Gastrocnemius medialis (tissue), 4 donors: ENCODE results near the gene RNF214. TPM values are rescaled to one million over a fixed set of nuclear protein-coding genes. Genes with fewer than 3 reads are reported as not detected.
"Not testable (repeated sequence)": the region's sequence is repeated elsewhere in the genome, so short reads cannot be mapped to it uniquely, and the experiment has no call there.

ENCODE experiments used
- ATAC-seq, 2 donors: fragments of 150-250 bp; one replicate each; pipeline ENCODE4 v1.9.1; 2016
- DNase-seq, 2 donors: peaks; one replicate each; pipeline ENCODE4 v3.0.0-alpha.2; 2019
- H3K27ac ChIP-seq, 4 donors: fragments of 200-600 bp; sonication (generic); 1 replicate in 1 of 4; 2 replicates in 3 of 4; pipeline ENCODE4 v1.5.1; 2016 to 2018; ENCODE audit warnings: mild to moderate bottlenecking in 2 of 4, moderate library complexity in 1 of 4
- H3K27me3 ChIP-seq, 3 donors: fragments of 200-600 bp; sonication (generic) in 2 of 3; 1 replicate in 1 of 3; 2 replicates in 2 of 3; pipeline versions ENCODE4 v1.5.1 to v1.6.0; 2016 to 2019; ENCODE audit warnings: mild to moderate bottlenecking in 1 of 3, moderate library complexity in 1 of 3
- H3K36me3 ChIP-seq, 2 donors: fragments of 200-600 bp; sonication (generic) in 1 of 2; one replicate each; pipeline ENCODE4 v1.5.1; 2017 to 2018
- H3K4me1 ChIP-seq, 2 donors: fragments of 200-600 bp; sonication (generic) in 1 of 2; one replicate each; pipeline ENCODE4 v1.5.1; 2016 to 2017; ENCODE audit warnings: mild to moderate bottlenecking in 2 of 2
- H3K4me3 ChIP-seq, 4 donors: fragments of 200-600 bp; sonication (generic) in 3 of 4; 1 replicate in 1 of 4; 2 replicates in 3 of 4; pipeline ENCODE4 v1.5.1; 2016 to 2019; ENCODE audit warnings: mild to moderate bottlenecking in 2 of 4
- H3K9me3 ChIP-seq, 3 donors: fragments of 200-600 bp; sonication (generic) in 2 of 3; 1 replicate in 1 of 3; 2 replicates in 2 of 3; pipeline ENCODE4 v1.5.1; 2016 to 2019
- POLR2A ChIP-seq, 2 donors: fragments of 450-650 bp; IDR thresholded peaks; one replicate each; pipeline ENCODE4 v1.6.1; 2017; ENCODE audit warnings: antibody characterized with exemption in 2 of 2, mild to moderate bottlenecking in 2 of 2, moderate library complexity in 2 of 2
- in situ Hi-C, 4 donors: fragments of 200-750 bp; cut with MboI; loops; one replicate each; pipeline versions ENCODE4 v1.15.0 to v1.8.0; 2017; ENCODE audit warnings: low sequenced_read_pairs in 4 of 4
- intact Hi-C: fragments of 100-400 bp; cut with DNase I; formaldehyde crosslinking; loops from one replicate; pipeline ENCODE4 v1.15.1; 2023; ENCODE audit warnings: low total_unique reads
- total RNA-seq, 4 donors: library from RNA; depleted of rRNA; stranded (reverse); fragments of >200 nt; gene quantifications; one replicate each; pipeline versions ENCODE4 v1.1.0 to v1.2.3, GENCODE V29; 2016
- TF ChIP-seq, protein P1 (sequence below), 5 experiments: fragments of 450-650 bp in 3 of 5; fragments of 200-600 bp in 2 of 5; sonication (generic) in 2 of 5; IDR thresholded peaks in 4 of 5; conservative IDR thresholded peaks in 1 of 5; 1 replicate in 4 of 5; 2 replicates in 1 of 5; pipeline ENCODE4 v1.5.1; 2016 to 2019; ENCODE audit warnings: antibody characterized with exemption in 5 of 5, mild to moderate bottlenecking in 3 of 5, moderate library complexity in 3 of 5

The RNF214 gene
- total RNA-seq, 4 donors from 2014 or later, result 17.1 to 22.7 (median 19.9) TPM

DNA sequence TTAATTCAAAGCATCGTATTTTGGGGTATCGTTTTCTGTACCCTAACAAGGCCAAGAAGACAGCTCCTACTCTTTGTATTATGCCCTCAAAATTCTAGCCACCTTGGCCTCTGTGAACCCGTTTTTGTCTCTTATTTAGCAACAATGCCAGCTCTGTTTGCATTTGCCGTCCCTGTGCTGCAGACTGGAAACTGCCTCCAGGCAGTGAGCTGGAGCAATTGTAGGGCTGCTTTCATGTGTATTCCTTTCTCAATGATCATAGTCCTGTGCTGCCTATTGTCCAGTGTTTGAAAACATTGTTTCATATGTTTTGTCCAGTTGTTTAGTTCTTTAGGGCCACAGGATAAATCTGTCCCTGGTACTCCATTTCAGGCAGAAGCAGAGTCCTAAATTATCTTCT, 38.7 kb downstream of the RNF214 start:
- in situ Hi-C loops (no loop called here), intact Hi-C loops (no loop called here)
- DNase-seq (no peak), ATAC-seq (no peak)
- Histone ChIP-seq H3K36me3 (peaks cover 0 to 4% of the 10 kb centered on the region in 2 donors), H3K27me3 (no peaks in the 10 kb centered on the region), H3K27ac (no peak overlapping the region), H3K4me1 (no peaks in the 10 kb centered on the region), H3K4me3 (no peak overlapping the region), H3K9me3 (no peaks in the 10 kb centered on the region)
- TF ChIP-seq POLR2A (IDR thresholded peaks at IDR 0.05), result no peak
- TF ChIP-seq, protein P1, sequence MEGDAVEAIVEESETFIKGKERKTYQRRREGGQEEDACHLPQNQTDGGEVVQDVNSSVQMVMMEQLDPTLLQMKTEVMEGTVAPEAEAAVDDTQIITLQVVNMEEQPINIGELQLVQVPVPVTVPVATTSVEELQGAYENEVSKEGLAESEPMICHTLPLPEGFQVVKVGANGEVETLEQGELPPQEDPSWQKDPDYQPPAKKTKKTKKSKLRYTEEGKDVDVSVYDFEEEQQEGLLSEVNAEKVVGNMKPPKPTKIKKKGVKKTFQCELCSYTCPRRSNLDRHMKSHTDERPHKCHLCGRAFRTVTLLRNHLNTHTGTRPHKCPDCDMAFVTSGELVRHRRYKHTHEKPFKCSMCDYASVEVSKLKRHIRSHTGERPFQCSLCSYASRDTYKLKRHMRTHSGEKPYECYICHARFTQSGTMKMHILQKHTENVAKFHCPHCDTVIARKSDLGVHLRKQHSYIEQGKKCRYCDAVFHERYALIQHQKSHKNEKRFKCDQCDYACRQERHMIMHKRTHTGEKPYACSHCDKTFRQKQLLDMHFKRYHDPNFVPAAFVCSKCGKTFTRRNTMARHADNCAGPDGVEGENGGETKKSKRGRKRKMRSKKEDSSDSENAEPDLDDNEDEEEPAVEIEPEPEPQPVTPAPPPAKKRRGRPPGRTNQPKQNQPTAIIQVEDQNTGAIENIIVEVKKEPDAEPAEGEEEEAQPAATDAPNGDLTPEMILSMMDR (IDR thresholded peaks at IDR 0.05 in 4 of 5, conservative IDR thresholded peaks at IDR 0.05 in 1 of 5), result no peak

DNA sequence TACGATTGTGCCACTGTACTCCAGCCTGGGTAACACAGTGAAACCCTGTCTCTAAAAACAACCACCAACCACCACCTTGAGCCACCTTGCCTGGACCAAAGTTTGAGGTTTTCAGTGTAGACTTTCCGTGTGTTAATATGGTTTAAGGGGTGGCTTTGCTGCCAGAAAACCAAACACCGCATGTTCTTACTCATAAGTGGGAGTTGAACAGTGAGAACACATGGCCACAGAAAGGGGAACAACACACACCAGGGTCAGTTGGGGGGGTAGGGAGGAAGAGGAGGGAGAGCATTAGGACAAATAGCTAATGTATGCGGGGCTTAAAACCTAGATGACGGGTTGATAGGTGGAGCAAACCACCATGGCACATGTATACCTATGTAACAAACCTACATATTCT, 39.7 kb downstream of the RNF214 start:
- H3K36me3 ChIP-seq, ATAC-seq: not testable (repeated sequence)

DNA sequence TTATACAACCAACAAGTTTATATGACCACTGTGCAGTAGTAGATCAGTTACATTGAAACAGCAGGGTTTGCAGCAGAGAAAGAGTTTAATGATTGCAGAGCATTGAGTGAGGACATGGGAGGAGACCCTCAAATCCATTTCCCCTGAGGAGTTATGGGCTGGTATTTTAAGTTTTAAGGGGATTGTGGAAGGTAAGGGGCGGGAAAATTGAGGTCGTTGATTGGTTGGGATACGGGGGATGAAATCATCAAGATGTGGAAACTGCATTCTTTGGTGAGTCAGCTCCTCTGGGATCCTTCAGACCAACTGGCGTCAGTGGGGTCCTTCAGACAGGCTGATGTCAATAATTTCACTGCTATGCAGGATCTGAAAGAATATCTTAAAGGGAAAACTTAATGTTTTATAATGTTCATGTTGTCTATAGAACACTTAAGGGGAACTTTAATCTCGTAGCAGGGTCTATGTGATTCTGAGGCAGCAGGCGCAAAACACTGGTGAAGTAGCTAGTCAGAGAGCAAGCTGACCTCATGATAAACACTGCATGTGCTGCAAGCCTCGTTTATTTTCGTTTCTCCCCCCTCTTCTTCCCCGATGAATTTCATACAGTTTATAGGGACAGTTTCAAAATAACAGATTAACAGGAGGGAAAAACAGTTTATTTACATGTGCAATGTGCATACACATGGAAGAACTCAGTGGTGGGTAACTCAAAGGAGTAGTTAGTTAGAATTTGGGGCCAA, 41.2 kb downstream of the RNF214 start:
- Histone ChIP-seq H3K4me1 (no peaks in the 10 kb centered on the region), H3K4me3 (no peak overlapping the region), H3K9me3 (no peaks in the 10 kb centered on the region), H3K27ac (no peak overlapping the region), H3K36me3 (peaks cover 0 to 4% of the 10 kb centered on the region in 2 donors), H3K27me3 (no peaks in the 10 kb centered on the region)
- in situ Hi-C loops, result no loop called here
- DNase-seq (no peak), ATAC-seq (no peak)
- TF ChIP-seq POLR2A (IDR thresholded peaks at IDR 0.05), result no peak
- TF ChIP-seq, protein P1 (IDR thresholded peaks at IDR 0.05 in 4 of 5, conservative IDR thresholded peaks at IDR 0.05 in 1 of 5), result no peak
- intact Hi-C loops, result no loop called here

More for the DNA sequence above, 39.7 kb downstream of the RNF214 start:
- H3K4me3 ChIP-seq, H3K27ac ChIP-seq, H3K4me1 ChIP-seq, H3K9me3 ChIP-seq, intact Hi-C loops, in situ Hi-C loops, H3K27me3 ChIP-seq, DNase-seq: not testable (repeated sequence)

DNA sequence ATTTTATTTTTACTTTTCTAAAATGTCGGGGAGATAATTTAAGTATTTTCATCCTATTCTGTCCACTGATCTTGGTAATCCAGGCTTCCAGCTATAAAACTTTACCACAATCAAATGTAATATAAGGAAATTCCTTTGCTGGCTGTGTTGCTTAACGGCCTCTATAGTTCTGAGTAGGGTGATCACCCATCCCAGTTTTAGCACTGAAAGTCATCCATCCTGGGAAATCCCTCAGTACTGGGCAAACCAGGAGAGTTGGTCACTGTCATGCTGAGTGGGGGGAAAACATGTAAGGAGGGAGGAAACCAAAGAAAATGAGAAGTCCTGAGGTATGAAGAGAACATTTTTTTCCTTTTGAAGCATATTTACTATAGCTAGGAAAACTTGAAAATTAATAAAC, 45.9 kb downstream of the RNF214 start:
- no peak for DNase-seq
- H3K36me3 ChIP-seq, result peaks cover 0 to 43% of the 10 kb centered on the region in 2 donors

DNA sequence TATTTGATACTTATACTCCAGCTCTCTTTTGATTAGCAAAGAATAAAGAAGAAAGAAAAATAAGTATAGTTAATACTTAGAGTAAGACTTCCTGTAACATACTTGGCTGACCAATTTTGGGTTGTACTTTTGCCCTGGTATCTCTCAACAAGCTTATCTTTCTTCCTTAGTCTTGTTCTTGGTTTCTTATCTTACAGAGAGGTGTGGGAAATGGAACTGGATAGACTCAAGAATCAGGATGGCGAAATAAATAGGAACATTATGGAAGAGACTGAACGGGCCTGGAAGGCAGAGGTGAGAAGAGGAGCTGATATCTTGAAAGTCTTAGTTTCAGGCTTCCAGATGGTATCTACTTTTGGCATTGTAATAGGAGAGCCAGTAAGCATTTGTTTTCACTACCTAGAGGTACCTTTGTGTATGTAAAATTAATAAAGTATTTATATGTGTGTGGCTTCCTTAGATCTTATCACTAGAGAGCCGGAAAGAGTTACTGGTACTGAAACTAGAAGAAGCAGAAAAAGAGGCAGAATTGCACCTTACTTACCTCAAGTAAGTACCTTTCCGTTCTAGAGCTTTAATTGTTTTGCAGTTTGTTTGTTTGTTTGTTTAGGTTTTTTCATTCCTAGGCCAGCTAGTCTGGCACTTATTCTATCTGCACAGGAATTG, 47.4 kb downstream of the RNF214 start:
- Histone ChIP-seq H3K4me3 (no peak overlapping the region), H3K9me3 (no peaks in the 10 kb centered on the region), H3K4me1 (no peaks in the 10 kb centered on the region), H3K27ac (no peak overlapping the region), H3K27me3 (no peaks in the 10 kb centered on the region), H3K36me3 (peaks cover 0 to 58% of the 10 kb centered on the region in 2 donors)
- no peak for DNase-seq
- intact Hi-C loops (no loop called here), in situ Hi-C loops (no loop called here)
- TF ChIP-seq, protein P1 (IDR thresholded peaks at IDR 0.05 in 4 of 5, conservative IDR thresholded peaks at IDR 0.05 in 1 of 5), result no peak
- no peak for TF ChIP-seq POLR2A (IDR thresholded peaks at IDR 0.05)
- no peak for ATAC-seq

More for the DNA sequence above, 45.9 kb downstream of the RNF214 start:
- ATAC-seq, result no peak
- H3K27ac ChIP-seq, result no peak overlapping the region
- in situ Hi-C loops (no loop called here), intact Hi-C loops (no loop called here)
- H3K27me3 ChIP-seq, result no peaks in the 10 kb centered on the region
- TF ChIP-seq POLR2A (IDR thresholded peaks at IDR 0.05), result no peak
- TF ChIP-seq, protein P1 (IDR thresholded peaks at IDR 0.05 in 4 of 5, conservative IDR thresholded peaks at IDR 0.05 in 1 of 5), result no peak
- no peak overlapping the region for H3K4me3 ChIP-seq
- H3K9me3 ChIP-seq, result no peaks in the 10 kb centered on the region
- H3K4me1 ChIP-seq, result no peaks in the 10 kb centered on the region
